A673 (cell line): ENCODE data around the gene CLEC4G.

Experiments used
- CTCF ChIP-seq: fragments of 300-800, 200-600 bp; sonication (generic); conservative IDR thresholded peaks from 2 replicates; pipeline ENCODE4 v1.5.1; 2017; ENCODE audit warnings: low read depth, mild to moderate bottlenecking, antibody characterized with exemption, low read length, moderate library complexity, mixed read lengths
- EZH2 ChIP-seq: fragments of 200-600 bp; sonication (generic); IDR thresholded peaks from 2 replicates; pipeline ENCODE4 v1.6.1; 2017; ENCODE audit warnings: borderline replicate concordance, low read depth, mild to moderate bottlenecking, mixed read lengths, antibody characterized with exemption, low read length; ENCODE audit not compliant: poor library complexity, severe bottlenecking

GRCh38 chr19:7730286-7731217 lies 1.4 kb downstream of the CLEC4G start:
- TF ChIP-seq CTCF (no peak), EZH2 (no peak)
